Stimulated activated naive CD8-positive, alpha-beta T cell treated with anti-CD3 and anti-CD28 coated beads, Interleukin-15, Interleukin-2, amounts not matched to agents 100 ng/mL and 50 ng/mL, for 24 hours (primary cell): ENCODE data around the gene CKB.

Experiments
- H3K27ac Mint-ChIP-seq: one replicate; pipeline ENCODE4 v1.8.0; 2021; ENCODE audit warnings: mild to moderate bottlenecking, mixed read lengths
- H3K27me3 Mint-ChIP-seq: one replicate; pipeline ENCODE4 v1.8.0; 2021; ENCODE audit warnings: mixed read lengths
- H3K36me3 Mint-ChIP-seq: one replicate; pipeline ENCODE4 v1.8.0; 2021; ENCODE audit warnings: low read depth, mixed read lengths
- H3K4me1 Mint-ChIP-seq: one replicate; pipeline ENCODE4 v1.8.0; 2021; ENCODE audit warnings: low read depth, mixed read lengths
- H3K4me3 Mint-ChIP-seq: one replicate; pipeline ENCODE4 v1.8.0; 2021; ENCODE audit warnings: mild to moderate bottlenecking, mixed read lengths
- H3K9me3 Mint-ChIP-seq: one replicate; pipeline ENCODE4 v1.8.0; 2021; ENCODE audit warnings: mixed read lengths

CKB gene

GRCh38 chr14:103522649-103523574, at the start of gene CKB:
Gene CKB (minus strand): TSS chr14:103522830. CDS start chr14:103522493, 337 bp downstream.
- Mint-ChIP-seq H3K36me3 (no peaks in the 10 kb centered on the region), H3K27ac (no peak within 1 kb of the TSS), H3K4me1 (peaks cover 23% of the 10 kb centered on the region), H3K4me3 (peak within 1 kb of the TSS; percentile 47), H3K27me3 (peaks cover 13% of the 10 kb centered on the region), H3K9me3 (no peaks in the 10 kb centered on the region)

GRCh38 chr14:103569408-103569807, 46.8 kb upstream of the CKB start:
- Mint-ChIP-seq H3K27ac (no peak overlapping the region), H3K9me3 (no peaks in the 10 kb centered on the region), H3K36me3 (peaks cover 17% of the 10 kb centered on the region), H3K4me1 (peaks cover 25% of the 10 kb centered on the region), H3K4me3 (no peak overlapping the region), H3K27me3 (no peaks in the 10 kb centered on the region)

GRCh38 chr14:103568952-103569351, 46.3 kb upstream of the CKB start:
- Mint-ChIP-seq H3K36me3 (peaks cover 12% of the 10 kb centered on the region), H3K9me3 (no peaks in the 10 kb centered on the region), H3K27ac (no peak overlapping the region), H3K4me3 (no peak overlapping the region), H3K27me3 (no peaks in the 10 kb centered on the region), H3K4me1 (peaks cover 28% of the 10 kb centered on the region)

- H3K4me1 Mint-ChIP-seq = peaks cover 63% of the 10 kb centered on the region
These were observed 41.3 kb upstream of the CKB start for GRCh38 chr14:103563844-103564505.

GRCh38 chr14:103563226-103563620, 40.6 kb upstream of the CKB start:
- H3K9me3 Mint-ChIP-seq = no peaks in the 10 kb centered on the region
- H3K36me3 Mint-ChIP-seq = peaks cover 32% of the 10 kb centered on the region
- H3K27me3 Mint-ChIP-seq = no peaks in the 10 kb centered on the region
- H3K4me1 Mint-ChIP-seq = peaks cover 70% of the 10 kb centered on the region
- peak overlapping the region; percentile 85 for H3K27ac Mint-ChIP-seq
- H3K4me3 Mint-ChIP-seq = peak overlapping the region; percentile 98

More at GRCh38 chr14:103563844-103564505, 41.3 kb upstream of the CKB start:
- Mint-ChIP-seq H3K36me3 (peaks cover 26% of the 10 kb centered on the region), H3K27ac (peak overlapping the region; percentile 58), H3K27me3 (no peaks in the 10 kb centered on the region), H3K4me3 (peak overlapping the region; percentile 98), H3K9me3 (no peaks in the 10 kb centered on the region)

GRCh38 chr14:103562429-103563225, 40.0 kb upstream of the CKB start, which contains the start of the genes BAG5 and COA8:
Gene BAG5 (minus strand): TSS chr14:103562657. CDS start chr14:103561164, 1,493 bp downstream.
Gene COA8 (plus strand): TSS chr14:103562960. CDS start chr14:103563002, 42 bp downstream.
- peak within 1 kb of the TSS; percentile 90 for H3K27ac Mint-ChIP-seq

GRCh38 chr14:103562179-103562428, 39.5 kb upstream of the CKB start:
- Mint-ChIP-seq H3K9me3 (no peaks in the 10 kb centered on the region), H3K4me1 (peaks cover 74% of the 10 kb centered on the region), H3K27me3 (no peaks in the 10 kb centered on the region), H3K4me3 (peak overlapping the region; percentile 98), H3K27ac (peak overlapping the region; percentile 90), H3K36me3 (peaks cover 32% of the 10 kb centered on the region)

More at GRCh38 chr14:103562429-103563225, 40.0 kb upstream of the CKB start, which contains the start of the genes BAG5 and COA8:
- H3K4me1 Mint-ChIP-seq = peaks cover 69% of the 10 kb centered on the region
- no peaks in the 10 kb centered on the region for H3K9me3 Mint-ChIP-seq
- peaks cover 32% of the 10 kb centered on the region for H3K36me3 Mint-ChIP-seq
- peak within 1 kb of the TSS; percentile 98 for H3K4me3 Mint-ChIP-seq
- H3K27me3 Mint-ChIP-seq = no peaks in the 10 kb centered on the region

- Mint-ChIP-seq H3K9me3 (no peaks in the 10 kb centered on the region), H3K36me3 (peaks cover 32% of the 10 kb centered on the region), H3K27ac (peak overlapping the region; percentile 90), H3K4me1 (peaks cover 74% of the 10 kb centered on the region), H3K4me3 (peak overlapping the region; percentile 98), H3K27me3 (no peaks in the 10 kb centered on the region)
These were observed 39.0 kb upstream of the CKB start for GRCh38 chr14:103561381-103562178.

GRCh38 chr14:103560691-103561090, 38.1 kb upstream of the CKB start:
- peaks cover 67% of the 10 kb centered on the region for H3K4me1 Mint-ChIP-seq
- H3K27ac Mint-ChIP-seq = peak overlapping the region; percentile 90
- no peaks in the 10 kb centered on the region for H3K27me3 Mint-ChIP-seq
- H3K36me3 Mint-ChIP-seq = peaks cover 32% of the 10 kb centered on the region
- no peaks in the 10 kb centered on the region for H3K9me3 Mint-ChIP-seq
- H3K4me3 Mint-ChIP-seq = peak overlapping the region; percentile 98

GRCh38 chr14:103559766-103560165, 37.1 kb upstream of the CKB start:
- Mint-ChIP-seq H3K4me3 (no peak overlapping the region), H3K36me3 (peaks cover 32% of the 10 kb centered on the region), H3K4me1 (peaks cover 62% of the 10 kb centered on the region), H3K27ac (peak overlapping the region; percentile 8), H3K27me3 (no peaks in the 10 kb centered on the region), H3K9me3 (no peaks in the 10 kb centered on the region)

- H3K27ac Mint-ChIP-seq = peak overlapping the region; percentile 61
- no peak overlapping the region for H3K4me3 Mint-ChIP-seq
- H3K27me3 Mint-ChIP-seq = no peaks in the 10 kb centered on the region
- peaks cover 50% of the 10 kb centered on the region for H3K4me1 Mint-ChIP-seq
- no peaks in the 10 kb centered on the region for H3K9me3 Mint-ChIP-seq
- H3K36me3 Mint-ChIP-seq = peaks cover 32% of the 10 kb centered on the region
These were observed 35.6 kb upstream of the CKB start for GRCh38 chr14:103558071-103558882.

GRCh38 chr14:103556946-103557758, 34.5 kb upstream of the CKB start:
- Mint-ChIP-seq H3K4me3 (no peak overlapping the region), H3K9me3 (no peaks in the 10 kb centered on the region), H3K27ac (no peak overlapping the region), H3K27me3 (no peaks in the 10 kb centered on the region), H3K4me1 (peaks cover 49% of the 10 kb centered on the region), H3K36me3 (peaks cover 32% of the 10 kb centered on the region)
